Measurements from ENCODE around the gene ACAA1. TPM values are rescaled to one million over a fixed set of nuclear protein-coding genes. Genes with fewer than 3 reads are reported as not detected.

The ACAA1 gene
- total and polyA plus RNA-seq, 2 of the 13 experiments (the other 11 are each of a cell fraction or from before 2014, with no cell fraction given): 60.8 to 188 TPM

DNA sequence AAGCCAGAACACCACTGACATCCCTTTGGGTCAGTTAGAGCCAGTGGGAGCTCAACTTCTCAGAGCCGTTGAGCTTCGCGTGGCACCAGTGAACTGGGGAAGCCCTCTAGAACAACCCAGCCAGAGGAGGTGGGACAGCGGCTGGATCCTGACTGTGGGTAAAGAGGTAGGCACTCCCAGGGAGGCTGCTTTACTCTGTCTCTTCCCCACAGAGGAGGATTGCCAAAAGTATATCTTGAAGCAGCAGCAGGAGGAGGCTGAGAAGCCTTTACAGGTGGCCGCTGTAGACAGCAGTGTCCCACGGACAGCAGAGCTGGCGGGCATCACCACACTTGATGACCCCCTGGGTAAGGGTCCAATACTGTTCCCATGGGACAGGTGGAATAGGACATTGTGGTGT lies 2.7 kb upstream of the ACAA1 start:
- H3K4me2 ChIP-seq (ENCODE audit: low read depth, low read length): peak overlapping the region; percentile 98
- intact Hi-C loops (cut with micrococcal nuclease; ENCODE audit: unreplicated experiment) (loop anchor here (2.0 to 10.0 kb wide), 2 partner anchors 25 to 105 kb away; partner anchors contain the start of gene OXSR1), in situ Hi-C loops (cut with HindIII; ENCODE audit: extremely low pct_ligation_motif_present, low pct_unique_long_range_greater_than_20kb) (loop anchor here (25.0 kb wide), 1 partner anchor 323 kb away; the partner anchor contains the start of gene ACVR2B)
- ChIA-PET CTCF (ENCODE audit: low intra/inter-chr PET ratio, low total read pairs) (no interaction called here), POLR2A (interaction anchor here (5.3 to 7.0 kb wide), 2 partner anchors 20 to 25 kb away, joined by 64 to 179 read pairs; partner anchors contain the start of gene OXSR1)
- DNase-seq (ENCODE audit: low spot score) (no peak), ATAC-seq (no peak), FAIRE-seq (no peak)
- H3K27ac ChIP-seq (ENCODE audit: extremely low read length, insufficient read depth, low read length): peak overlapping the region; percentile 75
- BruUV-seq (replicated peaks): no TSS peak
- WGBS (ENCODE audit: low lambda C conversion rate): 70% methylated on average over 5 of the region's 7 CpGs
- H3K4me3 ChIP-seq (replicated peaks in 1 of 3; ENCODE audit: insufficient read depth in 1 of 3, low read depth in 2 of 3, low read length in 3 of 3): peak overlapping the region; percentile 59 to 96 (median 88)
- H3K36me3 ChIP-seq (replicated peaks in 1 of 2; ENCODE audit: control insufficient read depth in 1 of 2, insufficient read depth in 2 of 2, low read length in 2 of 2): peaks cover 2 to 18% of the 10 kb centered on the region in 2 experiments; a peak in 3 of 5 replicates
- peak overlapping the region; percentile 85 for H3K9ac ChIP-seq (ENCODE audit: insufficient read depth, low read depth, low read length)
- H4K20me1 ChIP-seq (ENCODE audit: insufficient read depth, low read length): no peaks in the 10 kb centered on the region
- no peak overlapping the region for H2AFZ ChIP-seq (ENCODE audit: low read length)
- H3K9me3 ChIP-seq (ENCODE audit: low read length): no peaks in the 10 kb centered on the region
- no peak for TF ChIP-seq POLR2AphosphoS5 (IDR thresholded peaks at IDR 0.05; ENCODE audit: low read depth, low read length)
- 0 out of 2 replicates have a peak, but pooled peaks have one; percentile 10 for TF ChIP-seq TAF1 (CRISPR knock-in tag; IDR thresholded peaks at IDR 0.05)
- no peak for TF ChIP-seq EZH2 (conservative IDR thresholded peaks at IDR 0.05; ENCODE audit: low read depth, low read length)
- no peak for TF ChIP-seq MEF2D (CRISPR knock-in tag; IDR thresholded peaks at IDR 0.05)
- TF ChIP-seq, protein P1, sequence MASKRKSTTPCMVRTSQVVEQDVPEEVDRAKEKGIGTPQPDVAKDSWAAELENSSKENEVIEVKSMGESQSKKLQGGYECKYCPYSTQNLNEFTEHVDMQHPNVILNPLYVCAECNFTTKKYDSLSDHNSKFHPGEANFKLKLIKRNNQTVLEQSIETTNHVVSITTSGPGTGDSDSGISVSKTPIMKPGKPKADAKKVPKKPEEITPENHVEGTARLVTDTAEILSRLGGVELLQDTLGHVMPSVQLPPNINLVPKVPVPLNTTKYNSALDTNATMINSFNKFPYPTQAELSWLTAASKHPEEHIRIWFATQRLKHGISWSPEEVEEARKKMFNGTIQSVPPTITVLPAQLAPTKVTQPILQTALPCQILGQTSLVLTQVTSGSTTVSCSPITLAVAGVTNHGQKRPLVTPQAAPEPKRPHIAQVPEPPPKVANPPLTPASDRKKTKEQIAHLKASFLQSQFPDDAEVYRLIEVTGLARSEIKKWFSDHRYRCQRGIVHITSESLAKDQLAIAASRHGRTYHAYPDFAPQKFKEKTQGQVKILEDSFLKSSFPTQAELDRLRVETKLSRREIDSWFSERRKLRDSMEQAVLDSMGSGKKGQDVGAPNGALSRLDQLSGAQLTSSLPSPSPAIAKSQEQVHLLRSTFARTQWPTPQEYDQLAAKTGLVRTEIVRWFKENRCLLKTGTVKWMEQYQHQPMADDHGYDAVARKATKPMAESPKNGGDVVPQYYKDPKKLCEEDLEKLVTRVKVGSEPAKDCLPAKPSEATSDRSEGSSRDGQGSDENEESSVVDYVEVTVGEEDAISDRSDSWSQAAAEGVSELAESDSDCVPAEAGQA (IDR thresholded peaks at IDR 0.05; ENCODE audit: low read depth): no peak
- TF ChIP-seq, protein P1 (CRISPR knock-in tag; IDR thresholded peaks at IDR 0.05; ENCODE audit: borderline replicate concordance): no peak
- no peak for TF ChIP-seq ARID4A (CRISPR knock-in tag; IDR thresholded peaks at IDR 0.05; ENCODE audit: borderline replicate concordance)
- no peak for TF ChIP-seq ZNF773 (CRISPR knock-in tag; IDR thresholded peaks at IDR 0.05; ENCODE audit: borderline replicate concordance)
- no peak for TF ChIP-seq NONO (IDR thresholded peaks at IDR 0.05)
- TF ChIP-seq NONO (CRISPR knock-in tag; conservative IDR thresholded peaks at IDR 0.05): no peak
- no peak for TF ChIP-seq PAF1 (CRISPR knock-in tag; IDR thresholded peaks at IDR 0.05)
- TF ChIP-seq IRF2 (CRISPR knock-in tag; IDR thresholded peaks at IDR 0.05): 0 out of 2 replicates have a peak, but pooled peaks have one; percentile 20
- no peak for TF ChIP-seq SKI (IDR thresholded peaks at IDR 0.05; ENCODE audit: partially characterized antibody)
- no peaks in the 10 kb centered on the region; a peak in 1 of 5 replicates for H3K27me3 ChIP-seq (ENCODE audit: control insufficient read depth in 1 of 2, insufficient read depth in 2 of 2, low read length in 2 of 2)
- H3K79me2 ChIP-seq (ENCODE audit: insufficient read depth, low read length): peaks cover 44% of the 10 kb centered on the region
- peaks cover 30% of the 10 kb centered on the region for H3K4me1 ChIP-seq (ENCODE audit: insufficient read depth, low read length)
